ENCODE data around the gene GRM4.
"Not testable (repeated sequence)": the region's sequence is repeated elsewhere in the genome, so short reads cannot be mapped to it uniquely, and the experiment has no call there.

GRM4 gene

DNA sequence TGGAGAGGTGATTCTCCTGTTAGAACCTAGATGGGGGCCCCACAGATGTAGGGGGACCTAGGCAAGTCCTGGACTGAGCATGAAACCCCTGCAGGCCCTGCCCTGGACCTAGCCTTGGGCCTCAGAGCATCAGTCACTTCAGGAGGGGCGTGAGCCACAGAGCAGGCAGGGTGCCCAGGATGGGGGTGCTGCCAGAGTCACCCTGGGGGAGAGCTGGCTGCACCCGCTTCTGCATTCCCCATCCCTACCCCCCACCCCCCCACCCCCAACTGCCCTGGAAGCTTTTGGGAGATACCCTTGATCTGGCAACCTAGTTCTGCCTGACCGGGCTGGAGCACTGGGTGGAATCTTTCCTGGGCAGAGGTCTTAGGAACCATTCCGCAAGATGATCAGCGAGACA lies 125.6 kb downstream of the GRM4 start:
- H3K4me3 ChIP-seq (replicated peaks in 1 of 2; ENCODE audit: low read depth in 2 of 2, low read length in 2 of 2), result no peak overlapping the region
- TF ChIP-seq, protein P1, sequence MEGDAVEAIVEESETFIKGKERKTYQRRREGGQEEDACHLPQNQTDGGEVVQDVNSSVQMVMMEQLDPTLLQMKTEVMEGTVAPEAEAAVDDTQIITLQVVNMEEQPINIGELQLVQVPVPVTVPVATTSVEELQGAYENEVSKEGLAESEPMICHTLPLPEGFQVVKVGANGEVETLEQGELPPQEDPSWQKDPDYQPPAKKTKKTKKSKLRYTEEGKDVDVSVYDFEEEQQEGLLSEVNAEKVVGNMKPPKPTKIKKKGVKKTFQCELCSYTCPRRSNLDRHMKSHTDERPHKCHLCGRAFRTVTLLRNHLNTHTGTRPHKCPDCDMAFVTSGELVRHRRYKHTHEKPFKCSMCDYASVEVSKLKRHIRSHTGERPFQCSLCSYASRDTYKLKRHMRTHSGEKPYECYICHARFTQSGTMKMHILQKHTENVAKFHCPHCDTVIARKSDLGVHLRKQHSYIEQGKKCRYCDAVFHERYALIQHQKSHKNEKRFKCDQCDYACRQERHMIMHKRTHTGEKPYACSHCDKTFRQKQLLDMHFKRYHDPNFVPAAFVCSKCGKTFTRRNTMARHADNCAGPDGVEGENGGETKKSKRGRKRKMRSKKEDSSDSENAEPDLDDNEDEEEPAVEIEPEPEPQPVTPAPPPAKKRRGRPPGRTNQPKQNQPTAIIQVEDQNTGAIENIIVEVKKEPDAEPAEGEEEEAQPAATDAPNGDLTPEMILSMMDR (IDR thresholded peaks at IDR 0.05; ENCODE audit: low read depth, low read length), result no peak
- no peak for DNase-seq (ENCODE audit: low read depth in 2 of 2)

DNA sequence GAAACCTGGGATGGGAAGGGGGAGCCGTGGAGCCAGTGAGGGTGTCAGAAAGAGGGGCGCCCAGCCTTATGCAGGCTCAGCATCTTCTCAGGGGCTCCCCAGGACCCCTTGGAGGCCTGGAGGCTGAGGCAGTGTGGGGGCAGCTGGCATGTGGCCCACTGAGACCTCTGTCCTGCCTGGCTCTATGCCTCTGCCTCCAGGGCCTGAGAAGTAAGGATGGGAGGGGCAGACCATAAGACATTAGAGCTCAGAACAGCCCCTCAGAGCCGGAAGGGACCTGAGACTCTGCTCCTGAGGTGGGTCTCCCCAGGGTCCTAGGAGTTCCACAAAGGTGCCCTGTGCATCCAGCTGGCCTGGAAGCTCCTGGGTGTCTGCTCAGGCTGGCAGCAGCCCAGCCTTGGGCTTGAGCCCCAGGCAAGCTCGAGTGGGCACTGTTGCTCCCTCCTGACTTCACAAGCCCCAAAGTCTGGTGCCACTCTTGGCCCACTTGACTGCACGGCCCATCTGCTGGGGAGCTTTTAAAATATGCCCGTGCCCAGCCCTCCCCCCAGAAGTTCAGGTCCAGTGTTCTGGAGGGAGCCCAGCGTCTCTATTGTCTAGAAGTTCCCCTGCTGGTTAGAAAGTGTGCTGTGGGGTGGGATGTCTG lies 126.8 kb downstream of the GRM4 start:
- H3K4me3 ChIP-seq (replicated peaks in 1 of 2; ENCODE audit: low read depth in 2 of 2, low read length in 2 of 2), result no peak overlapping the region
- no peak for DNase-seq (ENCODE audit: low read depth in 2 of 2)
- TF ChIP-seq, protein P1 (IDR thresholded peaks at IDR 0.05; ENCODE audit: low read depth, low read length), result no peak

DNA sequence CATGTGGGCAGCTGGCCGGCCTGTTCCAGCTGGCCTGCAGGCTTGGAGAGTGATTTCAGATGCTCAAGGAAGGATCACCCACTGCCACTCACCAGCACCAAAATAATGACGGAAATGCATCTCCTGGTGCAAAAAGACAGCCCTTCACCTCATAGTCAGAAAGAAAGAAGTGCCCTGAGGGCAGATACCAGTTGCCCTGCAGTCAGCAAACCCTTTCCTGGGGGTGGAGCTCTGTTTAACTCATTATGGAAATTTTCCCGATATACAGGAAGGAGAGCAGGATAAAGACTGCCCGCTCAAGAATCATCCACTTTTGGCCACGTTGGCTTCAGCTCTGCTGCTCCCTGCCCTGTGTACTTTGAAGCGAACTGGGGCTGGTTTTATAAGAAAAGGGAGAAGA lies 127.9 kb downstream of the GRM4 start:
- H3K4me3 ChIP-seq (replicated peaks in 1 of 2; ENCODE audit: low read depth in 2 of 2, low read length in 2 of 2), result no peak overlapping the region
- TF ChIP-seq, protein P1 (IDR thresholded peaks at IDR 0.05; ENCODE audit: low read depth, low read length), result no peak
- no peak for DNase-seq (ENCODE audit: low read depth in 2 of 2)

DNA sequence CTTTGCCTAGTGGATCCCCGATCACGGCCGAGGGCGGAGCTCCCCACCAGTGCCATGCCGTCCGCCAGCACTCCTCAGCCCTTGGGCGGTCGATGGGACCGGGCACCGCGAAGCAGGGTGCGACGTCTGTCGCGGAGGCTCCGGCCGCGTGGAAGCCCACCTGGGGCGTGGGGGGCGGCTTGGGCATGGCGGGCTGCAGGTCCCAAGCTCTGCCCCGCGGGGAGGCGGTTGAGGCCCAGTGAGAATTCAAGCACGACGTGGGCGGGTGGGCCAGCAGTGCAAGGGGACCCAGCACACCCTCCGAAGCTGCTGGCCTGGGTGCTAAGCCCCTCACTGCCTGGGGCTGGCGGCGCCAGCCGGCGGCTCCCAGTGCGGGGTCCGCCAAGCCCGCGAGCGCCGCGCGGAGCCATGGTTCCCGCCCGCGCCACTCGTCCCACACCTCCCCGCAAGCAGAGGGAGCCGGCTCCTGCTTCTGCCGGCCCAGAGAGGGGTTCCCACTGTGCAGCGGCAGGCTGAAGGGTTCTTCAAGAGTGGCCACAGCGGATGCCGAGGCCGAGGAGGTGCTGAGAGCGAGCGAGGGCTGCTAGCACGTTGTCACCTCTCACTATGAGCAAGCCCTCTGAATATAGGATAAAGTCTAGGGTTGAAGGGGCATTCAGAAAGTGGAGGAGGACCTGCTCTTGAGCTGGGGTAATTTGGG lies 128.6 kb downstream of the GRM4 start:
- TF ChIP-seq, protein P1 (IDR thresholded peaks at IDR 0.05; ENCODE audit: low read depth, low read length), result no peak
- no peak for DNase-seq (ENCODE audit: low read depth in 2 of 2)
- no peak overlapping the region for H3K4me3 ChIP-seq (replicated peaks in 1 of 2; ENCODE audit: low read depth in 2 of 2, low read length in 2 of 2)

DNA sequence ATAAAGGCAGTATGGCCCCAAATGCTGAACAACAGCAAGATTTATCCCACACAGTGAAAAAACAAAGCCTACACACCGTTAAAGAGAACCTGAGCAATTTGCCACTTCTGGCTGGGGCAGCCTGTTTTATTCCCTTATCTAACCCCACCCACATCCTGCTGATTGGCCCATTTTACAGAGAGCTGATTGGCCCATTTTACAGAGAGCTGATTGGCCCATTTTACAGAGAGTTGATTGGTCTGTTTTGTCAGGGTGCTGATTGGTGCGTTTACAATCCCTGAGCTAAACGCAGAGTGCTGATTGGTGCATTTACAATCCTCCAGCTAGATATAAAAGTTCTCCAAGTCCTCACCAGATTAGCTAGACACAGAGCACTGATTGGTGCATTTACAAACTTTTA lies 129.3 kb downstream of the GRM4 start:
- not testable (repeated sequence) for H3K4me3 ChIP-seq (replicated peaks in 1 of 2; ENCODE audit: low read depth in 2 of 2, low read length in 2 of 2); DNase-seq (ENCODE audit: low read depth in 2 of 2)

DNA sequence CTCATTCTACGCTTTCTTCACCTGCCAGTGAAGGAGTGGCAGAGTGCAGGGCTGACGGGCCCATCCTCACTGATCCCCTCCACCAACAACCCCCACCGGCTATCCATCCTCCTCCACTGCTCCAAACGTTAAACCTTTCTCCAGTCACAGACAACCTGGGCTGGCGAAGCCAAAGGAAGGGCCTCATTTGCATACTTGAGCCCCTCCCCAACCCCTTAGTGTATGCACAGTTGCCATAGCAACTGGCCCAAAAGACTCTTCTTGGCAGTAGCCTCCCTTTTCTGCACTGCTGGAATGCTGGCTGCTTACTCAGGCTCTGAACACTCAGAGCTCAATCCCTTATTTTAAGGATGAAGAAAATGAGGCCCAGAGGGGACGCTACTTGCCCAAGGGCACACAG lies 130.3 kb downstream of the GRM4 start:
- TF ChIP-seq, protein P1 (IDR thresholded peaks at IDR 0.05; ENCODE audit: low read depth, low read length), result no peak
- DNase-seq (ENCODE audit: low read depth in 2 of 2), result peak in 1 of 2 donors; percentile 5
- H3K4me3 ChIP-seq (replicated peaks in 1 of 2; ENCODE audit: low read depth in 2 of 2, low read length in 2 of 2), result no peak overlapping the region

DNA sequence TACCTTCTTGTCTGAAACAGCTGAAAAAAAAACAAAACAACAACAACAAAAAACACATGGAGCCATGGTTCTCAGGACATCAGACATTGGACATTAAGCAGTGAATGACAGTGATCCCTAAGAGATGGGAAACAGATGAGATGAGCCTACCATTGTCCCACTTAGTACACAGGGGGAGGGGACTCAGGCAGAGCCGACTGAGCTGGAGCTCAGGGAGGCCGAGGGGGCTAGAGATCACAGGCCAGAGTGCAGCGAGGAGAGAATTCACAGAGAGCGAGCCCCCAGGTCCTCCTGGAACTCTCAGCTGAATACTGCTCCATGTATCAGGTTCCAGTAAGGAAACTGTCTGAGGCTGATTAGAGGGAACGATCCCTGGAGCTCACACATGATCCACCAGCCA lies 134.6 kb downstream of the GRM4 start:
- H3K4me3 ChIP-seq (replicated peaks in 1 of 2; ENCODE audit: low read depth in 2 of 2, low read length in 2 of 2), result no peak overlapping the region
- DNase-seq (ENCODE audit: low read depth in 2 of 2), result no peak
- TF ChIP-seq, protein P1 (IDR thresholded peaks at IDR 0.05; ENCODE audit: low read depth, low read length), result no peak

Measured in cardiac fibroblast (primary cell).